Activated T-cell treated with anti-CD3 and anti-CD28 coated beads for 4 hours (primary cell): ENCODE data around the gene FAR2.
A peak's percentile ranks its signal among the peaks of the same experiment; 100 is the strongest.
"Not testable (repeated sequence)": the region's sequence is repeated elsewhere in the genome, so short reads cannot be mapped to it uniquely, and the experiment has no call there.

Experiments used
- DNase-seq: peaks from one replicate; pipeline ENCODE4 v3.0.0-alpha.2; 2020

The FAR2 gene

GRCh38 chr12:29286081-29286790 lies 137.2 kb downstream of the FAR2 start:
- DNase-seq: no peak

- no peak for DNase-seq
Measured at GRCh38 chr12:29287622-29288021, 138.5 kb downstream of the FAR2 start.

DNA sequence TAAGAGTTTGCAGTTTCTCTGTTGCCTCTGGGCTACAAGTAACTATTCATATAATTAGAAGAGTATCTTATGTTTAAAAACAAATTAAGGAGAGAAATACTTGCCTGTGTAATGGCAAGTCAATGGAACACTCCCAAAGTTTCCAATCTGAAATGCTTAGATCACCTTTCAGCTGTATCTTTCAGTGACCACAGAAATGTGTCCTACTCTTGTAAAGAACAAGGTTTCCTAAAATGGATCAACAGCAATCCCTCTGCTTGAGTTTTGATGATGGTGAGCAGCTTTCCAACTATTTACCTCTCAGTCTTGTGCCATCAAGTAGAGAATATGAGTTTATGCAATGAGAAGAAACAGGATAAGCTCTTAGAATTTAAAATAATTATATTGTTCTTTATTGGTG lies 139.0 kb downstream of the FAR2 start:
- no peak for DNase-seq

- DNase-seq: not testable (repeated sequence)
Measured at GRCh38 chr12:29290475-29290874, 141.4 kb downstream of the FAR2 start.

GRCh38 chr12:29291226-29291625 lies 142.1 kb downstream of the FAR2 start:
- no peak for DNase-seq

- DNase-seq: no peak
Measured at GRCh38 chr12:29299633-29300032, 150.6 kb downstream of the FAR2 start.

- no peak for DNase-seq
Measured at GRCh38 chr12:29301114-29301513, 152.0 kb downstream of the FAR2 start.

DNA sequence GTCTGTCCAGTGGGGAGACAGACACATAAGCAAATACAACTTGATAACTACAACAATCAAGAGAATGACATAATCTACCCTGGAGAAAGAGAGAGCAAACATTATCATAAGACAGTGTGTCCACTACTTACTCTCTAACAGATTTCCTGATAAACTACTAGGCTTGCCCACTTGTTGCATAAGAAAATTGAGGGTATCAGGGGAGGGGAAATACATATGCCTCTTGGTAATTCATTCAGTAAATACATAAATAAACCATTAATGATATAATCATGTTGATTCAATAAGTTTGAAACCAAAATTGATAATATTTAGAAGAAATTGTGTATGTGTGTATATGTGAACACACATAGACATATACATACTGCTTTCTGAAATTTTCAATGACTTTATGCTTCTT lies 155.3 kb downstream of the FAR2 start:
- no peak for DNase-seq

DNA sequence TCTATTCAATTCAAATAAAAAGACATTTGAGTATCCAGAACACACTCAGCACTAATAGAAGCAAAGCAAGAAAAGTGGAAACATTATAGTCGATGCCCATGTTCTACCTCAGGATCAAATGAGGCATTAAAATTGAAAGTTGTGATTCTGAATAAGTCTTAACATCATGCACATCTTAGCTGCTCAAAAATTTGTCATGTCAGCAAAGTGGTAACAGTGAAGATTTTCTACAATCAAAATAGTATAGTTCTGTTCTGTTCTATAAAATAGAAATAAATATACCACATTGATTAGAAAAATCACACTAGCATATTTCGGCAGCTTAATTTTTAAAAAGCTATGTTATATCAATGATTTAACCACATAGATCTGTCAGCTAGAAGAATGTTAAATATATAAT lies 157.2 kb downstream of the FAR2 start:
- no peak for DNase-seq

DNA sequence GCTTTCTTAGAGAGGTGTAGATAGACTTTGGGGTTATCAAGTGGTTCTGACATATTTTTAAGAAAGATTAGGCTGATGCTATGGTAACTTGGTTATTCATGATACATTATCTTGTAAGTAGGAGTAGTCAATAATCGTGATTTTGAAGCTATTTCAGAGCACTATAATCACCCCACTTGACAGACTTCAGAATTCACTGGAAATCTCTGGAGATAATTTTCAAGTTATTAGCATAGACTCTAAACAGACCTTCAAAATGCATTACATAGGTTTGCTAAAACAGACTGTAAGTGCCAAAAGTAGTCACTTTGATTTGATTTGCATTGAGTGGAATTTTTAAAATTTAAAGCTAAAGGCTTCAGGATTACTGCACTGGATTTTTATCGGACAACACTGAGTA lies 157.6 kb downstream of the FAR2 start:
- DNase-seq: no peak

- no peak for DNase-seq
Measured at GRCh38 chr12:29309320-29309902, 160.3 kb downstream of the FAR2 start.

DNA sequence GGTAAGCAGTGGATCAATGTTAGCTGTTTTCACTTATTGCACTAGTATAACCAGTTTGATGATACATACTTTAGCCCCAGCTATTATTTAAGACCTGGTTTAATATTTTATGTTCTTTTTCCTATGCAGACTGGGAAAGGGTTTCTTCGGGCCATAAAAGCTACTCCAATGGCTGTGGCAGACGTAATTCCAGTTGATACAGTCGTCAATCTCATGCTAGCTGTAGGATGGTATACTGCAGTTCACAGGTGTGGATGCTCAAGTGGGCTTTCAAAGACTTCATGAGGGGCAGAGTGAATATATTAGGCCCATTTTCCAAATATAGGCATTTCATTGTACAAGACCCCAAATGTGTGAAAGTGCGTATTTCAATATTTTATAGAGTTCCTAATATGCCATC lies 161.8 kb downstream of the FAR2 start:
- no peak for DNase-seq

DNA sequence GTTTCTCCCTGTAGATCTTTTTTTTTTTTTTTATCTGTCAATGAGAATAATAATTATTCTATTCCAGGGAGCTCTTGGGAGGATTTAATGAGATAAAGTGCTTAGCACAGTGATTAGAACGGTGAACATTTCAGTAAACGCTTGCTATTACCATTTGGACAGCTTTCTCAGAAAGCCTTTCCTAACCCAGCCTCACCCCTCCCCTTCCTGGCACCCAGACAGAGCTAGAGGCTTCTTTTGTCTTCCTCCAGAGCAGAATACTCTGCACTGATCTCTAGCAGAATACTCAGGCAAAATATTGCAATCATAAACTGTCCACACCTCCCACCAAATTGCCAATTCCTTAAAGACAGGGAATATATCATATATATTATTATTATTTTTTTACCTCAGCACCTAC lies 165.3 kb downstream of the FAR2 start:
- DNase-seq: no peak

DNA sequence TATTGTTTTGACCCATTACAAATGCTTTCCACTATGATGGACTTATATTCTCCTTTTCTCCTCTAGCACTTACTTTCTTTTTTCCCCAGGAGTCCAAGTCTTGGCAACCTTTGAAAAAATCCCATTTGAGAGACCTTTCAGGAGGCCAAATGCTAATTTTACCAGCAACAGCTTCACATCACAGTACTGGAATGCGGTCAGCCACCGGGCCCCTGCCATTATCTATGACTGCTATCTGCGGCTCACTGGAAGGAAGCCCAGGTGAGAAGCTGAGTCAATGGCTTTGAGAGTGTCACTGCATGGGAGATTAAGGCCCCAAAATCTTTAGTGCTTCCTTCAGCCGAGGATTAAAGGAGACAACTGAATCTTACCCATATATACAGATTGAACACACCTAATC lies 167.7 kb downstream of the FAR2 start:
- no peak for DNase-seq

- DNase-seq: peak; percentile 2
Measured at GRCh38 chr12:29317556-29318363, 168.7 kb downstream of the FAR2 start.

DNA sequence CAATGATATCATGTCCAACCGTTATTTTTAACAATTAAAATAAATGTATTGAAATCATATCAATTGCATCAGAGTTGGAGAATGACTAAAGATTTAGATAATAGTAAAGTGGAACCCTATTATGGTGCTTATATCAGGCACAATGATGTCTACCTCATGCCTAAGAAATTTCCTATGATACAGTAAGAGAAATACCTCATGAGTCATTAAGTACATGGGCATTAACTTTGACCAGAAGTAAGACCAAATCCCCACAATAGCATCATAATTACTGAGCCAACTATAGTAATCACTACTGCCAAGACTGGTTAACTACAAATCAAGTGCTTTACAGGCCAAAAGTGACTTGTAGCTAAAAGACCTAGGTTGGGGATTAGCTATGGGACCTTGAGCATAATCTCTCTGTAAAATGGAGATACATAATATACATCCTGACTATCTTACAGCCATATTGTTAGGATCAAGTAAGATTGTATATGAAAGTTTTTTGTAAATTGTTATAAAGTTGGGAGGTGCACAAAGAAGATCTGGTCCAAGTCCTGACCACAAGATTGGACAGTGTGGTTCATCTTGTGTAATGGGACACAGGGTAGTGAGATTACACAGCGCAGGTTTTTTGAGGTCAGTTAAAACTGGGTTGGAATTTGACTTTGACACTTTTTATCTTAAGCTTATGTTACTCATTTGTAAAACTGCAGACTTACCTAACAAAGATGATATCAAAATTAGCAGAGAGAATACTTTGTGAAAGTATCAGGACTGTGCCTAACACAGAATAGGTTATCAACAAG lies 171.4 kb downstream of the FAR2 start:
- no peak for DNase-seq

- no peak for DNase-seq
Measured at GRCh38 chr12:29322157-29322556, 173.1 kb downstream of the FAR2 start.

GRCh38 chr12:29329411-29329810 lies 180.3 kb downstream of the FAR2 start:
- DNase-seq: no peak

DNA sequence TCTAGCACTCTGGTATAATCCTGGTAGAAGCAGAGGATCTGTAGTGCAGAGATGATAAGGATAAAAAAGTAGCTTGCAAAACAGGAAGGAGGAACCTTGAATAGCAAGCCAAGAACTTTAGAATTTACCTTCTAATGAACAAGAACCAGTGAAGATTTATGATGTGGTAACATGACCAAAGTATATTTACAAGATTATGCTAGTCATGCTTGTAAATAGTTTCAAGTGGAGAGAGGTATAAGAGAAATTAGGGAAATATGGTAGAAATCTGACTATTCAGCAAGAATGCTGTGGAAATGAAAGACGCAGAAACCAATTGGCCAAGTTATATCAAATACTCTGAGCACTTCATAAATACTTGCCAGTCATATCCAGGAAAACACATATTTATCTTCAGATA lies 184.1 kb downstream of the FAR2 start:
- no peak for DNase-seq

DNA sequence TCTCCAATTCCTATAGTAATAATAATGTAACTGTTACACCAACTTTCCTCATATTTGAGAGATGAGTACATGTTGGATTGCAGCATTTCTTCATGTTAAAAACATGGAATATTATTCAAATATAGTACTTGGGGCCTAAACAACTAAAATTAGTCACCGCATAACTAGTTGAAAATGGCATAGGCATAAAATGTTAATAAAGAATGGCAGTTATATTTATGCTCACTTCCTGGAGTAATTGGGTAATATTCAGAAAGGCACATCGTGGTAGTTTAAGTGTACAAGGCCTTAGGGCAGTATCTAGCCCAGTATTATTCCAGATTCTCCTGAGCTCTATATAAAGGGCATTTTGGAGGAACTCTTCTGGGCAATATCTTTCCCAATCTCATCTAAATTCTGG lies 185.9 kb downstream of the FAR2 start:
- no peak for DNase-seq

DNA sequence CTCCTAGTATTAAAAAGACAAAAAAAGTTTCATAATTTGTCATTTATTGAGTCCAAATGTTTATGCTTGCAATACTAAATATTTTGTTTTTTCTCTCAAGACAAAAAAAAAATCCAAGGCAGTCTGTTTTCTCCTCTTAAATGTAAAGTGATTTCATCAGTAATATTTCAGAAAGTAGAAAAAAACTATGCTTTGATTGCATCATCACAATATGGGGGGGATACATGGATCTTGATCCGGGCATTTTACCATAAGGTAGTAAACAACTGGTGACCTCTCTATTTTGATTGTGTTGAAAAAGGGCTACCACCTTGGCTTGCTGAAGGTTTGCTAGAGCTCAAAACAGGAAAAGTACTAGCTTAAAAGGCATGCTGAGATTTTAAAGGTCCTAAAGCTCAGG lies 188.2 kb downstream of the FAR2 start:
- DNase-seq: no peak

DNA sequence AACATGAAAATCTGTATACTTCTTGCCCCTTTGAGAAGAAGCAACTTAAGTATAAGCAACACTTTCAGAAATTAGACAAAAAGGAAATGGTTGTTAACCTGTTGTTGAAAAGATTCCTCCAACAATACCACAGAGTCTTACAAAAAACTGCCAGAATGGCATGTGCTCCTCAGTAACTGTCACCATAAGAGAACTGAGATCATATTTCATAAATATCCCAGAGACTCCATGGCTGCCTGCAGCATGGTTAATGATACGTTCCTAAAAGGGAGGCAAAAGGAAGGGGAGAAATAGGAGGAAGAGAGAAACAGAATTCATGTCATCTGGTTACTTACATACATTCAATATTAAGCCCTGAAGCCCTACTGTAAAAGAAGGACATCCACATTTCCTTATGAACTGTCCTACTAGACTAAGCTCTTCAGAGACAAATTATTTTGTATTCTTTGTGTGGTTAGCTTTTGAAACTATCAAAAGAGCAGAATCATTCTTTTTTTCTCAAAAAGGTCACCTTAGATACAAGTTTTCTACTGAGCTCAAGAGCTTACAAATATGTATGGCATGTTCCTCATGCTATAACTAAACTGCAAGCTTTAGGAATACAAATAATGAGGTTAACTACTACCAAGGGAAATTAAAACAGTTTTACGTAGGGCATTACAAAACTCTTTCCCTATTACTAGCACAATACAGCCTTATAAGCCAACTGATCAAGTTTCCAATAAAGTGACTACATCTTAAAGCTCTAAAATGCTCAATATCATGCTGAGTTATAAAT lies 194.1 kb downstream of the FAR2 start:
- DNase-seq: no peak
